KMS-11 (cell line): ENCODE results near the gene GLTP.

Source experiments
- H2AFZ ChIP-seq: fragments of 200-600 bp; sonication (generic); 2 replicates; pipeline ENCODE4 v1.6.1; 2016; ENCODE audit warnings: antibody characterized with exemption, mixed run types, low read depth
- H3K27ac ChIP-seq: fragments of 200-600 bp; sonication (generic); 2 replicates; pipeline ENCODE4 v1.6.1; 2016; ENCODE audit warnings: mild to moderate bottlenecking, mixed run types
- H3K27me3 ChIP-seq: fragments of 200-600 bp; sonication (generic); 2 replicates; pipeline ENCODE4 v1.6.1; 2017; ENCODE audit warnings: mild to moderate bottlenecking, low read depth, mixed run types, moderate library complexity; ENCODE audit not compliant: insufficient read depth
- H3K36me3 ChIP-seq: fragments of 200-600 bp; sonication (generic); 2 replicates; pipeline ENCODE4 v1.6.1; 2017; ENCODE audit warnings: mild to moderate bottlenecking, mixed run types; ENCODE audit not compliant: insufficient read depth
- H3K4me1 ChIP-seq: fragments of 200-600 bp; sonication (generic); 2 replicates; pipeline ENCODE4 v1.6.1; 2016; ENCODE audit warnings: mild to moderate bottlenecking, low read depth, mixed run types; ENCODE audit not compliant: poor library complexity, severe bottlenecking
- H3K4me2 ChIP-seq: fragments of 200-600 bp; sonication (generic); 2 replicates; pipeline ENCODE4 v1.7.0; 2016; ENCODE audit warnings: mild to moderate bottlenecking, mixed run types
- H3K4me3 ChIP-seq: fragments of 200-600 bp; sonication (generic); IDR thresholded peaks from 2 replicates; pipeline ENCODE4 v1.6.1; 2017; ENCODE audit warnings: low read depth, low read length, mixed read lengths; ENCODE audit not compliant: insufficient read depth
- H3K79me2 ChIP-seq: fragments of 200-600 bp; sonication (generic); 2 replicates; pipeline ENCODE4 v1.6.1; 2016; ENCODE audit warnings: low read depth, mixed run types; ENCODE audit not compliant: insufficient read depth
- H3K9ac ChIP-seq: fragments of 200-600 bp; sonication (generic); 2 replicates; pipeline ENCODE4 v1.6.1; 2016; ENCODE audit warnings: mild to moderate bottlenecking, mixed run types
- H4K20me1 ChIP-seq: fragments of 200-600 bp; sonication (generic); 2 replicates; pipeline ENCODE4 v1.6.1; 2016; ENCODE audit warnings: mild to moderate bottlenecking, mixed run types; ENCODE audit not compliant: insufficient read depth
- TF ChIP-seq, protein P1 (sequence below): fragments of 200-600 bp; sonication (generic); conservative IDR thresholded peaks from 2 replicates; pipeline ENCODE4 v1.6.1; 2017; ENCODE audit warnings: low read depth, mild to moderate bottlenecking, antibody characterized with exemption, low read length, moderate library complexity, mixed read lengths

The GLTP gene

DNA sequence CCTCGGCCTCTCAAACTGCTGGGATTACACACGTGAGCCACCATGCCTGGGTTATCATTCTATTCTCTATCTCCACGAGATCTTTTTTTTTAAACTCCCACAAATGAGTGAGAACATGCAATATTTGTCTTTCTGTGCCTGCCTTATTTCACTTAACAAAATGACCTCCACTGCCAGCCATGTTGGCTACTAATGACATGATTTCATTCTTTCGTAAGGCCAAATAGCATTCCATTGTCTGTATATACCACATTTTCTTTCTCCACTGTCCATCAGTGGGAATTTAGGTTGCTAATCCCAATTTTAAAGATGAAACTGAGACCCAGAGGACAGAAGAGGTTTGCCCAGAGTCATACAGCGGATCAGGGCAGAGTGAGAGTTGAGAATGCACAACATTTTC lies 36.2 kb downstream of the GLTP start:
- Histone ChIP-seq H4K20me1 (no peaks in the 10 kb centered on the region), H3K27ac (no peak overlapping the region), H3K4me1 (peaks cover 10% of the 10 kb centered on the region), H2AFZ (no peak overlapping the region), H3K36me3 (no peaks in the 10 kb centered on the region), H3K4me2 (no peak overlapping the region), H3K4me3 (no peak overlapping the region), H3K9ac (no peak overlapping the region), H3K79me2 (no peaks in the 10 kb centered on the region), H3K27me3 (no peaks in the 10 kb centered on the region)
- TF ChIP-seq, protein P1, sequence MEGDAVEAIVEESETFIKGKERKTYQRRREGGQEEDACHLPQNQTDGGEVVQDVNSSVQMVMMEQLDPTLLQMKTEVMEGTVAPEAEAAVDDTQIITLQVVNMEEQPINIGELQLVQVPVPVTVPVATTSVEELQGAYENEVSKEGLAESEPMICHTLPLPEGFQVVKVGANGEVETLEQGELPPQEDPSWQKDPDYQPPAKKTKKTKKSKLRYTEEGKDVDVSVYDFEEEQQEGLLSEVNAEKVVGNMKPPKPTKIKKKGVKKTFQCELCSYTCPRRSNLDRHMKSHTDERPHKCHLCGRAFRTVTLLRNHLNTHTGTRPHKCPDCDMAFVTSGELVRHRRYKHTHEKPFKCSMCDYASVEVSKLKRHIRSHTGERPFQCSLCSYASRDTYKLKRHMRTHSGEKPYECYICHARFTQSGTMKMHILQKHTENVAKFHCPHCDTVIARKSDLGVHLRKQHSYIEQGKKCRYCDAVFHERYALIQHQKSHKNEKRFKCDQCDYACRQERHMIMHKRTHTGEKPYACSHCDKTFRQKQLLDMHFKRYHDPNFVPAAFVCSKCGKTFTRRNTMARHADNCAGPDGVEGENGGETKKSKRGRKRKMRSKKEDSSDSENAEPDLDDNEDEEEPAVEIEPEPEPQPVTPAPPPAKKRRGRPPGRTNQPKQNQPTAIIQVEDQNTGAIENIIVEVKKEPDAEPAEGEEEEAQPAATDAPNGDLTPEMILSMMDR, result no peak

DNA sequence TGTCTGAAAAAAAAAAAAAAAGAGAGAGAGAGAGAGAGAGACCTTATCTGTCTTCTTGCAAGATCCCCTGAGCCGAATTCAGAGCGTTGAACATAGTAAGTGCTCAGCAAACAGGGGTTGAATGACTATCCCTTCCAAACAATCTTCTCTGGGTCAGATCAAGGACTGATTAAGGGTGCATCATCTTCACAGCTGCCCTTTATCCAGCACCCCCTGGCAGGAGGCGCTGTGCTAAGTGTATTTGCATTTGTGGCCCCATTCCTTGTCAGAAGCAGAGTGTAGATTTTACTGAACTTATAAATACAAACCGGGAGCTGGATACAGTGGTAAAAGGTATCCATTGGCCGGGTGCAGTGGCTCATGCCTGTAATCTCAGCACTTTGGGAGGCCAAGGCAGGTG lies 38.3 kb downstream of the GLTP start:
- Histone ChIP-seq H3K4me2 (no peak overlapping the region), H2AFZ (no peak overlapping the region), H3K36me3 (no peaks in the 10 kb centered on the region), H3K79me2 (no peaks in the 10 kb centered on the region), H4K20me1 (no peaks in the 10 kb centered on the region), H3K9ac (no peak overlapping the region), H3K4me1 (peaks cover 10% of the 10 kb centered on the region), H3K4me3 (no peak overlapping the region), H3K27ac (no peak overlapping the region), H3K27me3 (no peaks in the 10 kb centered on the region)
- TF ChIP-seq, protein P1, result no peak

DNA sequence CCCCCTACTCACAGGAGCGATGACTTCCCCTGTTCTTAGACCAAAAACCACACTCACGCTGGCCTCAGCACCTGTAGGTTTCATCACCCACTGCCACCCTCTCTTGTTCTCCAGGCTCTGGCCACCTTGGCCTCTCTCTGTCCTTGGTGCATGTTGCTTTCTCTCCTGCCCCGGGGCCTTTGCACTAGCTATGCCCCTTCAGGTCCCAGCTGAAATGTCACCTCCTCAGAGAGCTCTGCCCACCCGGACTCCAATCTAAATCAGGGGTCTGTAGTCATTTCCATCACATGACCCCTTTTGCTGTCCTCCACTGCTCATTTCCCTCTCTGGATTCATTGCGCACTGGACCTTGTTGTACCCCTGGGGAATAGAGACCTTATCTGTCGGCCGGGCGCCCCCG lies 39.0 kb downstream of the GLTP start:
- Histone ChIP-seq H3K9ac (no peak overlapping the region), H2AFZ (no peak overlapping the region), H3K36me3 (no peaks in the 10 kb centered on the region), H3K27ac (no peak overlapping the region), H3K4me3 (no peak overlapping the region), H3K27me3 (no peaks in the 10 kb centered on the region), H3K79me2 (no peaks in the 10 kb centered on the region), H3K4me2 (no peak overlapping the region), H3K4me1 (peaks cover 10% of the 10 kb centered on the region), H4K20me1 (no peaks in the 10 kb centered on the region)
- TF ChIP-seq, protein P1, result no peak

DNA sequence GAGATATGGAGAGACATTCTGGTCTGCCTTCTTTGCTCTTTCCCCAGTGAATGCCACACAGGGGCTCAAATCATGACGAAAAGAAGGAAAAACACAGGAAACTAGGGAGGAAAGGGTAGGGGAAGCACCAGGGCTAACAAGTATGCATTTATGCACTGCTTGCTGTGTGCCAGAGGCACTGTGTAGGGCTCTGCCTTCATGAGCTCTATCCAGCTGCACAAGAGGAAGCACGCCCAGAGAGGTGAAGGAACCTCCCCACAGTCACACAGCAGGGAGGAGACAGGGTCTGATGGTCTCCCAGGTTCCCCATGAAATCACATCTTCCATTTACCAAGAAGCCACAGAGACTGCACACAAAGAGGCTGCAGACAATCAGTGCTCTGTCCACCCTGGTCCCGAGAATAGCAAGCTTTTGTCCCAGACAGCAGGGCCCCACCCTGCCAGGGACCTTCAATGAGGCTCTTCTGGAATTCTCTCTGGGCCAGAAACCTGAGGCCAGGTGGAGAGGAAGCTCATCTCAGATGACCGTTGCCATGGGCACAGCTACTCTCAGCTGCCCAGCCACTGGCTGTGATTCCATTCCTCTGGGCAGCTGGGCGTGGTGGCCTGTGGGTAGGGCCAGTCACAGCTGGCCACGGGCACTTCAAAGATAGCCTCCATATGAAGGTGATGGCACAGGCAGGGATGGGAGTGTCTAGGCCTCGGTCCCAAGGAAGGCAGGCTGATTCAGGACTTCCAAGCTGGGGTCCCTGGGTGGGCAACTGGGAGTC lies 39.9 kb downstream of the GLTP start:
- Histone ChIP-seq H3K4me3 (no peak overlapping the region), H3K27me3 (no peaks in the 10 kb centered on the region), H3K79me2 (no peaks in the 10 kb centered on the region), H4K20me1 (no peaks in the 10 kb centered on the region), H3K4me1 (peaks cover 10% of the 10 kb centered on the region), H3K9ac (no peak overlapping the region), H2AFZ (no peak overlapping the region), H3K4me2 (no peak overlapping the region), H3K36me3 (no peaks in the 10 kb centered on the region), H3K27ac (no peak overlapping the region)
- TF ChIP-seq, protein P1, result no peak
